GM12874 (cell line): ENCODE data around the gene NDUFAF8.

Experiments
- TF ChIP-seq, protein P1 (sequence below): IDR thresholded peaks from 2 replicates; pipeline ENCODE4 v1.5.1; 2011; ENCODE audit warnings: low read depth, mild to moderate bottlenecking, control low read depth, low read length, moderate library complexity; ENCODE audit not compliant: insufficient read depth

The NDUFAF8 gene

DNA sequence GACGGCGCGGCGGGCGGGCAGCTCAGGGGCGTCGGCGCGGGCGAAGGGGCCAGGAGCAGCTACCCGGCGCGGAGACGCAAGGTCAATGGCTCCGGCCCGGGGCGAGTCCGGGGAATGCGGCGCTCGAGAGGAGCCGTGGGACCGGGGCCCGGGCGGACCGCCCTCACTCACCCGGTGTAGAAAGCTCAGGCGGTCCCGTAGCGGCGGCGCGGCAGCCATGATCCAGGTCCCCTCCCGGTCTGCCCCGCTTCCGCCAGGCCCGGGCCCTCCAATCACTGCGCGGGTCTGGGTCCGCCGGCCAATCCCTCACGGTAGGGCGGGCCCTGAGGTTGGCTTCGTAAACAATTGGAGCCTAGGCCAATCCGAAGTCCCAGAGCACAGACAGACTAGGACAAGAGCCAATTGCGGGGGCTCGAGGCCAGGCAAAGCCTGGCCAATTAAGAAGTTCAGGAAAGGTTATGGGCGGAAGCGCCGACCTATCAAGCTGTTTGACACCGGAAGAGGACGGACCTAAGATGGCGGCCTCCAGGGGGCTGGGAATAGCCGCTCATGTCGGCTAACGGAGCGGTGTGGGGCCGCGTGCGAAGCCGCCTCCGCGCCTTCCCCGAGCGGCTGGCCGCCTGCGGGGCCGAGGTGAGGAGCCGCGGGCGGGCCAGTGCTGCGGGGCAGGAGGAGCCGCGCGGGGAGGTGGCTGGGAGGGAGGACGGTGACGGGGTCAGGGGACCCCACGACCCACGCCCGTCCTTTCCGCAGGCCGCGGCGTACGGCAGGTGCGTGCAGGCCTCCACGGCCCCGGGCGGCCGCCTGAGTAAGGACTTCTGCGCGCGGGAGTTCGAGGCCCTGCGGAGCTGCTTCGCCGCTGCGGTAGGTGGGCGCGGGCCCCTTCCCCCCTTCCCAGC is at the start of gene NDUFAF8, which contains the start of gene TEPSIN:
Gene NDUFAF8 (plus strand): TSS at position 504 of the 899 bp plus-strand sequence. CDS start 46 bp downstream, at position 550.
Gene TEPSIN (minus strand): TSS at position 241 of the 899 bp plus-strand sequence. CDS start 22 bp downstream, at position 219.
- TF ChIP-seq, protein P1, sequence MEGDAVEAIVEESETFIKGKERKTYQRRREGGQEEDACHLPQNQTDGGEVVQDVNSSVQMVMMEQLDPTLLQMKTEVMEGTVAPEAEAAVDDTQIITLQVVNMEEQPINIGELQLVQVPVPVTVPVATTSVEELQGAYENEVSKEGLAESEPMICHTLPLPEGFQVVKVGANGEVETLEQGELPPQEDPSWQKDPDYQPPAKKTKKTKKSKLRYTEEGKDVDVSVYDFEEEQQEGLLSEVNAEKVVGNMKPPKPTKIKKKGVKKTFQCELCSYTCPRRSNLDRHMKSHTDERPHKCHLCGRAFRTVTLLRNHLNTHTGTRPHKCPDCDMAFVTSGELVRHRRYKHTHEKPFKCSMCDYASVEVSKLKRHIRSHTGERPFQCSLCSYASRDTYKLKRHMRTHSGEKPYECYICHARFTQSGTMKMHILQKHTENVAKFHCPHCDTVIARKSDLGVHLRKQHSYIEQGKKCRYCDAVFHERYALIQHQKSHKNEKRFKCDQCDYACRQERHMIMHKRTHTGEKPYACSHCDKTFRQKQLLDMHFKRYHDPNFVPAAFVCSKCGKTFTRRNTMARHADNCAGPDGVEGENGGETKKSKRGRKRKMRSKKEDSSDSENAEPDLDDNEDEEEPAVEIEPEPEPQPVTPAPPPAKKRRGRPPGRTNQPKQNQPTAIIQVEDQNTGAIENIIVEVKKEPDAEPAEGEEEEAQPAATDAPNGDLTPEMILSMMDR: no peak

GRCh38 chr17:81189670-81190530 is 49.2 kb upstream of the NDUFAF8 start:
- TF ChIP-seq, protein P1: no peak

- TF ChIP-seq, protein P1: no peak
Measured at GRCh38 chr17:81190591-81190990, 48.5 kb upstream of the NDUFAF8 start.

GRCh38 chr17:81191116-81191515 is 48.0 kb upstream of the NDUFAF8 start:
- TF ChIP-seq, protein P1: no peak

DNA sequence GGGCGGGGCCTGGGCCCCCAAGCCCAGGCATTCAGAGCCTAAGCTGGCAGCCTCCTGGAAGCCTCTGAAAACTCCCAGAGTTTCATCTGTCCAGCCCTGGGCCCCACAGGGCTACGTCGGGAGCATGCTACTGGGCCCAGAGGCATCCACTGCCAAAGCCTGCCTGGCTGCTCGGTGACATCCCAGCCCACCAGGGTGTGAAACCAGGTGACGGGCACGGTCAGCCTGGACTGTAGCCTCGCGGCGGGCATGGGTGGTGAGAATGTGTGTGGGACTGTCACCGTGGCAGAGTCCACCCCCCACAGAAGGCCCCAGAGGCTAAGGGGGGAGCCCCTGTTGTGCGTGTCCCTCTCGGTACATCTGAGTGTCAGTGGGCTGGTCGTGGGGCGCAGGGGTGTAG is 47.5 kb upstream of the NDUFAF8 start:
- TF ChIP-seq, protein P1: no peak

- TF ChIP-seq, protein P1: no peak
Measured at GRCh38 chr17:81192386-81193050, 46.6 kb upstream of the NDUFAF8 start.
